GM19395 (cell line): ENCODE results near the gene DNAH14.
"Not testable (repeated sequence)": the region's sequence is repeated elsewhere in the genome, so short reads cannot be mapped to it uniquely, and the experiment has no call there.

Source experiments
- ATAC-seq: cut with Tn5 transposase; IDR thresholded peaks from one replicate; pipeline ENCODE4 v1.9.1; 2021; ENCODE audit warnings: mild to moderate bottlenecking, moderate library complexity; ENCODE audit not compliant: unreplicated experiment

Gene DNAH14

DNA sequence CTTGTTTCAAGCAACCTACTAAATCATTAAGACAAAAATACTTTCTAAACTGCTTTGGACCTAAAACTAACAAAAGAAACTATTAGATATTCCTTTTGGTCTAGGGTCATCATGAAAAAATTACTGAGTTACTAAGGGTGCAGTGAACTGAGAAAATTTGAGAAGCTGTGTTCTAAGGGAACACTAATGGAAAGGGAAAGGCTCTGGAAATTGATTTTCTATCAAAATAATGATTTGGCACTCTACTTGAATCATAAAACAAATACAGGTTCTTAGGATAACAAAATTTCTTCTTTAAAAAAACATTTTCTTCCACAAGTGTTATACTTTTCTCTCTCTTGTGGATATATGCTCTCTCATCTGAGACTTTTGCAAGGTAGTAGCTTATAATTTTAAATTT, 213.5 kb downstream of the DNAH14 start:
- ATAC-seq: no peak

- ATAC-seq: no peak
Measured at GRCh38 chr1:225146478-225146877, 217.0 kb downstream of the DNAH14 start.

GRCh38 chr1:225147791-225148190, 218.3 kb downstream of the DNAH14 start:
- ATAC-seq: not testable (repeated sequence)

GRCh38 chr1:225152061-225152460, 222.6 kb downstream of the DNAH14 start:
- no peak for ATAC-seq

- ATAC-seq: no peak
Measured at GRCh38 chr1:225155555-225155954, 226.1 kb downstream of the DNAH14 start.

GRCh38 chr1:225156254-225156653, 226.8 kb downstream of the DNAH14 start:
- no peak for ATAC-seq

- no peak for ATAC-seq
Measured at GRCh38 chr1:225158291-225158690, 228.8 kb downstream of the DNAH14 start.

DNA sequence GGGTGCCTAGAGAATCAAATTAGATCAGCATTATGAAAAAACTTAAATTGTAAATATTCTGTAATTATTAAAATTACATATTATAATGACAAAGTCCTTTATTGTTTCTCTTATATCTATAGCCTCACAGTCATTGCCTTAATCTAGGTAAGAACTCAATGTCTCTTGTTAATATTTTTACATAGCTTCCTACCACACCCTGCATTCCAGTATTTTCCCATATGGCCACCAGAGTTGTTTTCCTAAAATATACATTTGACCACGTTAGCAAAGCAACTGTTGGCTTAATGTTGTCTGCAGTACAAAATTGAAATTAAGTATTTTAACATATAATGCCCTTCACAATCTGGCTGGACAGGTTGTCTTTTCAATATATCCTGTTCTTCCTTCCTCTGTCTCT, 230.3 kb downstream of the DNAH14 start:
- ATAC-seq: no peak

DNA sequence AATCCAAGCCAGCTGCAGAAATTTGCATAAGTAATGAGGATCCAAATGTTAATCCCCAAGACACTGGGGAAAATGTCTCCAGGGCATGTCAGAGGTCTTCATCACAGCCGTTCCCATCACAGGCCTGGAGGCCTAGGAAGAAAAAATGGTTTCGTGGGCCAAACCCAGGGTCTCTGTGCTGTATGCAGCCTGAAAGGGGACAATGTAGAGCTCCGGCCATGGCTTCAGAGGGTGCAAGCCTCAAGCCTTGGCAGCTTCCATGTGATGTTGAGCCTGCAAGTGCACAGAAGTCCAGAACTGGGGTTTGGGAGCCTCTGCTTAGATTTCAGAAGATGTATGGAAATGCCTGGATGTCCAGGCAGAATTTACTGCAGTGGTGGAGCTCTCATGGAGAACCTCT, 247.9 kb downstream of the DNAH14 start:
- not testable (repeated sequence) for ATAC-seq

DNA sequence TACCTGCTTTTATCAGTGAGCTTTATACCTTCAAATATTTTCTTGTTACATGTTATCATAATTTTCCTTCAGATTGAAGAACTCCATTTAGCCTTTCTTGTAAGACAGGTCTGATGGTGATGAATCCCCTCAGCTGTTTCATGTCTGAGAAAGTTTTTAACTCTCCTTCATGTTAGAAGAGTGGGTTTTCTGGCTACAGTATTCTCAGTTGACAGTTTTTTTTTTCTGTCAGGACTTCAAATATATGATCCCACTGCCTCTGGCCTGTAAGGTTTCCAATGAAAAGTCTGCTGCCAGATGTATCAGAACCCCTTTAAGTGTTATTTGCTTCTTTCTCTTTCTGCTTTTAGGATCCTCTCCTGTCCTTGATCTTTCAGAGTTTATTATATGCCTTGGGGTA, 250.2 kb downstream of the DNAH14 start:
- ATAC-seq: no peak

- ATAC-seq: no peak
Measured at GRCh38 chr1:225182716-225183115, 253.2 kb downstream of the DNAH14 start.

DNA sequence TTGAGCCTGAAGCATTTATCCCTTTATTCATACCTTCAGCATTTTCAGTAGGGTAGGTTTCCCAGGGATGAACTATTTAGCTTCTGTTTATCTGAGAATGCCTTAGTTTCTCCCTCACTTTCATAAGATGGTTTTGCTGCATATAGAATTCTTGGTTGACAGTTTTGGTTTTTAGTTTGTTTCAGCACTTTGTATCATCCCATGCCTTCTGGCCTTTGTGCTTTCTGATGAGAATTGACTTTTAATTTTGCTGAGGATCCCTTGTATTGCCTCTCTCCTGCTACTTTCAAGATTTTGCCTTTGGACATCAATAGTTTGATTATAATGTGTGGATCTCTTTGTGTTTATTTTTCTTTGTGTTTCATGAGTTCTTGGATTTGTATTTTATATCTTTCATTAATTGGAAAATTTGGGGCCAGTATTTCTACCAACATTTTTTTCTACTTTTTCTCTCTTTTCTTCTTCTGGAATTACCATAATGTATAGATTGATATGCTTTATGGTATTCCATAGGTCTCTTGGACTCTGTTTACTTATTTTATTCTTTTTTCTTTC, 261.8 kb downstream of the DNAH14 start:
- ATAC-seq: no peak

DNA sequence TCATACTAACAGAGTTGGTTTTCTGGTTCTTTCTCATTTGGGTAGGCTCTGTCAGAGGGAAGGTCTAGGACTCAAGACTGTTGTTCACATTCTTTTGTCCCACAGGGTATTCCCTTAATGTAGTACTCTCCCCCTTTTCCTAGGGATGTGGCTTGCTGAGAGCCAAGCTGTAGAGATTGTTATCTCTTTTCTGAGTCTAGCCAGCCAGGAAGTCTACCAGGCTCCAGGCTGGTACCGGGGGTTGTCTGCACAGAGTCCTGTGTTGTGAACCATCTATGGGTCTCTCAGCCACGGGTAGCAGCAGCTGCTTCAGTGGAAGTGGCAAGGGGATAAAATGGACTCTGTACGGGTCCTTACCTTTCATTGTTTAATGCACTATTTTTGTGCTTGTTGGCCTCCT, 272.0 kb downstream of the DNAH14 start:
- ATAC-seq: no peak

GRCh38 chr1:225207791-225208190, 278.3 kb downstream of the DNAH14 start:
- ATAC-seq: no peak

- ATAC-seq: no peak
Measured at GRCh38 chr1:225209153-225209552, 279.7 kb downstream of the DNAH14 start.

- ATAC-seq: not testable (repeated sequence)
Measured at GRCh38 chr1:225210180-225210579, 280.7 kb downstream of the DNAH14 start.

GRCh38 chr1:225211694-225212442, 282.4 kb downstream of the DNAH14 start:
- not testable (repeated sequence) for ATAC-seq

DNA sequence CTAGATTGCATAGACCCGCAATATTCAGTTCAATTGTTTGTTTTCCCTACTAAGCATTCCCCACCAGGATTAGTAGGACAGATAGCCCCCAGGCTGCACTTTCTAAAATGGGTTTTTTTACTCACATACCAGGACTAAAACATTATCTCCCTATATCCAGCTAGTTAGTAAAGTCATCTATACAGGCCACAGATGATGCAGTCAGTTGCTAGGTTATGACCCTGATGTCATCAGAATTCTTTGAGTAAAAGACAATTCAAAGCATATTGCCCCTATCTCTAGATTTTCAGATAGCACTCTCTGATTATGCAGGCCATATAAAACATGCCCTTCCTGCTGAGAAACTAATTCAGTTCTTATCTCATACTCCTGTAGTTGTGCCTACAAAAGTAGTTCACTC, 294.8 kb downstream of the DNAH14 start:
- no peak for ATAC-seq

DNA sequence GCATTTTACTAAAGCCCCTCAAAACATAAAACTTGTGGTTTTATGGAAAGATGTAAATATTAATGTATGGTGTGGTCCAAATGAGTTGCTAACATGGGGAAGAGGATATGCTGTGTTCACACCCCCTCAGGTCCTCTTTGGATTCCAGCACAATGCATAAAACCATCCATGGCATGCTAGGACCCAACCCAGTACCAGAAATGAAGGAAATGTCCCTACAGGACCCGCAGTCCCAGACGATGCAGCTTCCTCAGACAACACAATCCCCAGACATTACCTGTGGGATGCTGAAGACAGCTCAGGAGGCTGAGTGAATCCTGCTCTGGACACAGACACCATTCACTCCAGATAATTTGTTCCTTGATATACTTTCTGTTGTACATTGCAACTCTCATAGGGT, 296.2 kb downstream of the DNAH14 start:
- ATAC-seq: no peak

DNA sequence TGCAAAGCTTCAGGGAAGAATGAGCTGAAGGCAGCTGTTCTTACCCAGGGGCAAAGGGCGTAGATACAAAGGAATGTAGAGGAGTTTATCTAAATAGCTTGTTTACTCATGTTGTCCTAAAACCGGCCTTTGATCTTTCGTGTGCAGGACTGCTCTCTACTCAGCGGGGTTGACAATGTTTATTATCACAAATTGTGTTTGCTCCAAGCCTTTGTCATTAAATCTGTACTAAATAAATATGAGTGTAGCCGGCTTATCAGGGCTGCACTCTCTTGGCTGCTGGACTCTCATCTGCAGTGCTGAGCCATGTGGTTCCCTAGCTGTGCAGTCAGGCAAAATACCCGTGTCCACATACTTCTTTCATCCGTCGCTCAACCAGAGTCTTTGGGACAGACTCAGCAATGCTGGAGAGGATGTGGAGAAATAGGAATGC, 299.4 kb downstream of the DNAH14 start:
- no peak for ATAC-seq

DNA sequence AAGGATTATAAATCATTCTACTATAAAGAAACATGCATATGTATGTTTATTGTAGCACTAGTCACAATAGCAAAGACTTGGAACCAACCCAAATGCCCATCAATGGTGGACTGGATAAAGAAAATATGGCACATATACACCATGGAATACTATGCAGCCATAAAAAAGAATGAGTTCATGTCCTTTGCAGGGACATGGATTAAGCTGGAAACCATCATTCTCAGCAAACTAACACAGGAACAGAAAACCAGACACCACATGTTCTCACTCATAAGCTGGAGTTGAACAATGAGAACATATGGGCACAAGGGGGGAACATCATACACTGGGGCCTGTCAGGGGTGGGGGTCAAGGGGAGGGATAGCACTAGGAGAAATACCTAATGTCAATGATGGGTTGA, 300.0 kb downstream of the DNAH14 start:
- ATAC-seq: not testable (repeated sequence)

DNA sequence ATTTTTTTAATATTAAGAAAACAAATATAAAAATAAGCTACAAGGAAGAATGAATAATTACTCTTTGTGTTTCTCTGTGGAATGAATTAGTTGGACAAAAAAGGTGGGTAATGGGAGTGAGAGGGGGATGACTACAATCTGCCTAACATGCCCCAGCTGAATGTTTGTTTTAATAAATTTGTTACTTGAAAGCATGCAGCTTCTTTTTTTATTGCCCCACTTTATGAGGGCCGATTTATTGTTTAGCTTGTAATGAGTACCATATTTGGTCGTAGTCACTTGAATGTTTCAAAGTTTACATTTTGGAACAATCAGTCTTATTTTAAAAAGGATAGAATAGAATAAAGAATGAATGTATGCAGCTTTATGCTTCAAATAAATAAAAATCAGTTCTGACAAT, 301.0 kb downstream of the DNAH14 start:
- ATAC-seq: no peak

- ATAC-seq: not testable (repeated sequence)
Measured at GRCh38 chr1:225232930-225233329, 303.5 kb downstream of the DNAH14 start.
